ENCODE measurements around the gene NPAS3.

The NPAS3 gene

GRCh38 chr14:33342299-33342974 lies 403.8 kb downstream of the NPAS3 start:
- H3K4me2 ChIP-seq (ENCODE audit: insufficient read depth, low read length) = no peak overlapping the region
- no peaks in the 10 kb centered on the region for H3K4me1 ChIP-seq (ENCODE audit: insufficient read depth, low read length)
- no peak overlapping the region for H2AFZ ChIP-seq (ENCODE audit: low read depth, low read length)
- no peaks in the 10 kb centered on the region for H3K79me2 ChIP-seq (ENCODE audit: insufficient read depth, low read length)
- no peak overlapping the region for H3K4me3 ChIP-seq (ENCODE audit: low read depth in 1 of 2, low read length in 2 of 2)
- DNase-seq (no peak), ATAC-seq (ENCODE audit: insufficient read depth, low read depth) (no peak)
- peaks cover 6% of the 10 kb centered on the region for H3K27me3 ChIP-seq (ENCODE audit: insufficient read depth, low read length, poor library complexity)
- no peak overlapping the region for H3K27ac ChIP-seq (ENCODE audit: low read length)
- no peaks in the 10 kb centered on the region for H4K20me1 ChIP-seq (ENCODE audit: insufficient read depth, low read length)
- H3K9me3 ChIP-seq (ENCODE audit: insufficient read depth, low read length, severe bottlenecking) = no peaks in the 10 kb centered on the region
- TF ChIP-seq CTCF (IDR thresholded peaks at IDR 0.05; ENCODE audit: borderline replicate concordance, extremely low read depth, low read length, poor library complexity, severe bottlenecking) = no peak
- no peak for TF ChIP-seq EZH2 (IDR thresholded peaks at IDR 0.05; ENCODE audit: borderline replicate concordance, low read depth, low read length, severe bottlenecking)
- H3K9ac ChIP-seq (ENCODE audit: low read depth, low read length) = no peak overlapping the region
- no peaks in the 10 kb centered on the region for H3K36me3 ChIP-seq (ENCODE audit: insufficient read depth, low read length)

GRCh38 chr14:33343016-33343415 lies 404.3 kb downstream of the NPAS3 start:
- Histone ChIP-seq H3K4me1 (ENCODE audit: insufficient read depth, low read length) (no peaks in the 10 kb centered on the region), H3K27ac (ENCODE audit: low read length) (no peak overlapping the region), H3K79me2 (ENCODE audit: insufficient read depth, low read length) (no peaks in the 10 kb centered on the region), H3K9ac (ENCODE audit: low read depth, low read length) (no peak overlapping the region), H3K27me3 (ENCODE audit: insufficient read depth, low read length, poor library complexity) (peaks cover 6% of the 10 kb centered on the region), H3K4me3 (ENCODE audit: low read depth in 1 of 2, low read length in 2 of 2) (no peak overlapping the region), H3K9me3 (ENCODE audit: insufficient read depth, low read length, severe bottlenecking) (no peaks in the 10 kb centered on the region), H3K36me3 (ENCODE audit: insufficient read depth, low read length) (no peaks in the 10 kb centered on the region), H3K4me2 (ENCODE audit: insufficient read depth, low read length) (no peak overlapping the region), H2AFZ (ENCODE audit: low read depth, low read length) (no peak overlapping the region), H4K20me1 (ENCODE audit: insufficient read depth, low read length) (no peaks in the 10 kb centered on the region)
- TF ChIP-seq CTCF (IDR thresholded peaks at IDR 0.05; ENCODE audit: borderline replicate concordance, extremely low read depth, low read length, poor library complexity, severe bottlenecking) (no peak), EZH2 (IDR thresholded peaks at IDR 0.05; ENCODE audit: borderline replicate concordance, low read depth, low read length, severe bottlenecking) (no peak)
- ATAC-seq (ENCODE audit: insufficient read depth, low read depth) (no peak), DNase-seq (no peak)

GRCh38 chr14:33347796-33348195 lies 409.1 kb downstream of the NPAS3 start:
- H2AFZ ChIP-seq (ENCODE audit: low read depth, low read length) = no peak overlapping the region
- no peak overlapping the region for H3K4me3 ChIP-seq (ENCODE audit: low read depth in 1 of 2, low read length in 2 of 2)
- no peaks in the 10 kb centered on the region for H4K20me1 ChIP-seq (ENCODE audit: insufficient read depth, low read length)
- no peak overlapping the region for H3K9ac ChIP-seq (ENCODE audit: low read depth, low read length)
- H3K79me2 ChIP-seq (ENCODE audit: insufficient read depth, low read length) = no peaks in the 10 kb centered on the region
- H3K27me3 ChIP-seq (ENCODE audit: insufficient read depth, low read length, poor library complexity) = peaks cover 9% of the 10 kb centered on the region
- no peaks in the 10 kb centered on the region for H3K4me1 ChIP-seq (ENCODE audit: insufficient read depth, low read length)
- no peaks in the 10 kb centered on the region for H3K9me3 ChIP-seq (ENCODE audit: insufficient read depth, low read length, severe bottlenecking)
- no peak overlapping the region for H3K4me2 ChIP-seq (ENCODE audit: insufficient read depth, low read length)
- no peak overlapping the region for H3K27ac ChIP-seq (ENCODE audit: low read length)
- TF ChIP-seq CTCF (IDR thresholded peaks at IDR 0.05; ENCODE audit: borderline replicate concordance, extremely low read depth, low read length, poor library complexity, severe bottlenecking) (no peak), EZH2 (IDR thresholded peaks at IDR 0.05; ENCODE audit: borderline replicate concordance, low read depth, low read length, severe bottlenecking) (no peak)
- ATAC-seq (ENCODE audit: insufficient read depth, low read depth) (no peak), DNase-seq (no peak)
- H3K36me3 ChIP-seq (ENCODE audit: insufficient read depth, low read length) = no peaks in the 10 kb centered on the region

All from DND-41 (cell line).